Measurements from ENCODE around the gene SMCO4. TPM values are rescaled to one million over a fixed set of nuclear protein-coding genes. Genes with fewer than 3 reads are reported as not detected.
"Not testable (repeated sequence)": the region's sequence is repeated elsewhere in the genome, so short reads cannot be mapped to it uniquely, and the experiment has no call there.

The SMCO4 gene, protein sequence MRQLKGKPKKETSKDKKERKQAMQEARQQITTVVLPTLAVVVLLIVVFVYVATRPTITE
- total RNA-seq: 1 to 10 TPM; 6.1 to 6.8 TPM

DNA sequence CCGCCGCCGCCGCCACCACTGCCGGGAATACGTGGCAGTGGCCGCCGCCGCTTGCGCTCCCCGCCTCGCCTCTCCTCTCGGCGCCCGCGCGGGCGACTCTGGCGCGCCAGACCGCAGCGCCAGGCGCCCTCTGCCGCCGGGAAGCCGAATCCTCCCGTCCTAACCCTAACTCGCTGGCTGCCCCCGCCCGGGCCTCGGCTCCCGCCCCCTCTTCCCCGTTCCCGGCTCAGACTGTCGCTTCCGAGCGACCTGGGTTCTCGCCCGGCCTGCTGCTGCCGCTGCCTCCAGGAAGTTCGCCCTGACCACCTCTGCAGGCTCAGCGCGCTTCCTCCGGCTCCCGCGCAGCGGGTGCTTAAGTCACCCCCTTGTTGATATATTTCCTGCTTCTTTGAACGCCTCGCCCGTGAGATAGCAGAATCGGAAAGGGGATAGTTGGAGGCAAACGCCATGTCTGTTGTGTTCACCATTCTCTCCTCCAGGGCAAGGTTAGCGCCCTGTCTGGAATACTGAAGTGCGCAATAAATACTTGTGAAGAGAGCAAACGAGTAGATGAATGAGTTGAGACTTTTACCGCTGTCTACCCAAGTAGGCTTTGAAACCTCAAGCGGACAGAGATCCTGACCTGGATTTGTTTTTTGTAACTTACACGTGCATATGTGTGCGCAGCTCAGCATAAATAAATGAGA lies at the start of gene SMCO4:
Gene SMCO4 (minus strand): TSS at position 100 of the 686 bp plus-strand sequence. CDS start 64,202 bp downstream, outside the sequence.
- Mint-ChIP-seq H3K4me3 (peak within 1 kb of the TSS; percentile 85), H3K27ac (no peak within 1 kb of the TSS), H3K9me3 (no peaks in the 10 kb centered on the region), H3K27me3 (peaks cover 34% of the 10 kb centered on the region), H3K4me1 (peaks cover 14% of the 10 kb centered on the region), H3K36me3 (no peaks in the 10 kb centered on the region)
- peak; percentile 76 for DNase-seq

DNA sequence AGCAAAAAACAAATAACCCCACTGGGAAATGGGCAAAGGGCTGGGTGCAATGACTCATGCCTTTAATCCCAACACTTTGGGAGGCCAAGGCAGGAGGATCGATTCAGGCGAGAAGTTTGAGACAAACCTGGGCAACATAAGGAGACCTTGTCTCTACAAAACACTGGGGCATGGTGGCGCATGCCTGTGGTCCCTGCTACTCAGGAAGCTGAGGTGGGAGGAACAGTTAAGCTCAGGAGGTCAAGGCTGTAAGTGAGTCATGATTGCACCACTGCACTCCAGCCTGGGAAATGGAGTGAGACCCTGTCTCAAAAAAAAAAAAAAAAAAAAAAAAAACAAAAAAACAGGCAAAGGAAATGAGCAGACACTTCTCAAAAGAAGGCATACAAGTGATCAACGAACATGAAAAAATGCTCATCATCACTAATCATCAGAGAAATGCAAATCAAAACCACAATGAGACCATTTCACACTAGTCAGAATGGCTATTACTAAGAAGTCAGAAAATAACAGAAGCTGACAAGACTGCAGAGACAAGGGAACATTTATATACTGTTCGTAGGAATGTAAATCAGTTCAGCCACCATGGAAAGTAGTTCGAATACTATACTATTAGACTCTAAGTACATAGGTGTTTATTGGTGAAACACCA lies 48.2 kb upstream of the SMCO4 start:
- no peaks in the 10 kb centered on the region for H3K4me1 Mint-ChIP-seq
- no peaks in the 10 kb centered on the region for H3K9me3 Mint-ChIP-seq
- peaks cover 7% of the 10 kb centered on the region for H3K27me3 Mint-ChIP-seq
- no peak for DNase-seq
- H3K36me3 Mint-ChIP-seq: no peaks in the 10 kb centered on the region
- H3K4me3 Mint-ChIP-seq: no peak overlapping the region
- H3K27ac Mint-ChIP-seq: no peak overlapping the region

DNA sequence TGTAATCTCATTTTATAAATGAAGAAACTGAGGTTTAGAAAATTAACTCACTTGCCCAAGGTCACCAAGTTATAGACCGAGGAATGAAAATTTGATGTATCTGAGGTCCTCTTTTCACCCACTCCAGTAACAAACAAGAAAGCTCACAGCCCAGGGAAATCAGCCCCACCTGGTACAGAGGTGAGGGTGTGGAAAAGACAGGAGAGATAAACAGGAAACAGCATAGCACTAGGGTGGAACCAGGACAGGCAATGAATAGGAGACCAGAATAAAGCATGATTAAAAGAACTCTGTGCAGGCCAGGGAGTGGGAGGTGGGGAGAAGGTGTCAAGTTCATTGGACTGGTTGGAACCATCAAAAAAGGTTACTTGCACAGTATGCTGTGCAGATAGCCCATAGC lies 46.2 kb upstream of the SMCO4 start:
- peaks cover 11% of the 10 kb centered on the region for H3K27me3 Mint-ChIP-seq
- no peak overlapping the region for H3K4me3 Mint-ChIP-seq

DNA sequence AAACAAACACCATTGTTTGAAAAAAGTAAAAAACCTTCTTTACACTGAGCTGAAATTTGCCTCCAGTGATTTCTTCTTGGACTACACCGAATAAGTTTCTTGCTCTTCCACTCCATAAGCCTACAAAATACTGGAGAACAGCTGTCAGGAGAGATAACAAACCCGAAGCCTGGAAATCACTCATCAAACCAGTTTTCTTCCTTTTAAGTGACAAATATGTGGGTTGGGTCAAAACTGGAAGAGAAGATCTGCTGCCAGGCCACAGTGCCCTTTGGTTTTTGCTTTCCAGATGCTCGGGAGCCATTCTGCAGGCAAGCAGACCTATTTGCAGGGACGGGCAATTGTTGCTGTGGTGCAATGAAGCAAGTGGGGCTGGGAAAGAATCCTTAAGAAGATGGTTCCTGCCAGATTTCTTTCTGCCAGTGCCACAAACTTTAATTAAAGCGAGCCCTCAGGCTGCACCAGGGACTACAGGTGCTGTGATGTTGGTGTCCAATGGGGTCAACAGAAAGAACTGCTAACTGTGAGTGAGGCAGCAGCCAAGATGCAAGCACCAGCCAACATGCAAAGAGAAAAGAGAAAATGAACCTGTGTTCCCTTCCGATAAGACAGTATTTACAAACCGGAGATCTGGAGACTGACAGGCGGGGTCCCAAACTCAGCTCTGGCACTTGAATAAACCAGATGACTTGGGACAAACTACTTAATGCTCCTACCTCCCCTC lies 44.8 kb upstream of the SMCO4 start:
- H3K4me3 Mint-ChIP-seq: no peak overlapping the region
- H3K36me3 Mint-ChIP-seq: peaks cover 1% of the 10 kb centered on the region
- H3K9me3 Mint-ChIP-seq: no peaks in the 10 kb centered on the region

More for the DNA sequence above, 46.2 kb upstream of the SMCO4 start:
- H3K9me3 Mint-ChIP-seq: no peaks in the 10 kb centered on the region
- H3K4me1 Mint-ChIP-seq: no peaks in the 10 kb centered on the region
- no peak for DNase-seq
- no peak overlapping the region for H3K27ac Mint-ChIP-seq
- no peaks in the 10 kb centered on the region for H3K36me3 Mint-ChIP-seq

DNA sequence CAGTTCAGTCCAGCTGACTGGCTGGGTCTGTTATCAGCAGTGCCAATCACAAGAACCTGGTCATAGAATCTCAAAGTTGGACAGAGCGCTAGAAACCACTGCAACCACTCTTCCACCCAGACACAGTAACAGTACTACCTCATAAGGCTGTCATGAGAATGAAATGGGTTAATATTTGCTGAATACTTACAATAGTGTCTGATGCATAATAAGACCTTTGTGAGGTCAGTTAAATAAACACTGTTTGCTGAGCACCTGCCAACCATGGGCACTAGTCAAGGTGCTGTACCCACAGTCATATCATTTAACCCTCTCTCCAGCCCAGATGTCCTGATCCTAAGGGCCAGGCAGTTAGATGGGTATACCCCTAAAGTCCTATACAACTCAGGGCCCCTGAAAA lies 44.2 kb upstream of the SMCO4 start:
- H3K4me1 Mint-ChIP-seq, H3K9me3 Mint-ChIP-seq, H3K36me3 Mint-ChIP-seq, DNase-seq, H3K4me3 Mint-ChIP-seq, H3K27ac Mint-ChIP-seq: not testable (repeated sequence)
- H3K27me3 Mint-ChIP-seq: peaks cover 16% of the 10 kb centered on the region

More for the DNA sequence above, 44.8 kb upstream of the SMCO4 start:
- Mint-ChIP-seq H3K4me1 (no peaks in the 10 kb centered on the region), H3K27ac (no peak overlapping the region), H3K27me3 (peaks cover 16% of the 10 kb centered on the region)
- DNase-seq: no peak

DNA sequence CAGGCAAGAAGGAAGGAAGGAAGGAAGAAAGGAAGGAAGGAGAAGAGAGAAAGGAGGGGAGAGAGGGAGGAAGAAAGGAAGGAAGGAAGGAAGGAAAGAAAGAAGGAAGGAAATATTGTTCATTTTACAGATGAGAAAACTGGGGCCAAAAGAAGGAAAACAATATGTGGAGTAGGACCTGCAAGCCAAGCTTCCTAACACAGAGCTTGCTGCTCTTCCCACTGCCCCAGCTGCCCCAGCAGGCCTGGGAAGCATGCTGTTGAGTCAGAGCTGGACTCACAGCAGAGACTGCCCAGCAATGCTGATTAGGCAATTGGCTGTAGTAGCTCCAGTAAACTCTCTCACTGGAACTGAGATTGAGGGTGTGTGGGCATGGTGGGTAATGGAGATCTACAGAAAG lies 42.6 kb upstream of the SMCO4 start:
- Mint-ChIP-seq H3K4me1 (no peaks in the 10 kb centered on the region), H3K9me3 (no peaks in the 10 kb centered on the region), H3K36me3 (peaks cover 1% of the 10 kb centered on the region), H3K27me3 (peaks cover 21% of the 10 kb centered on the region), H3K27ac (no peak overlapping the region), H3K4me3 (no peak overlapping the region)
- DNase-seq: no peak

DNA sequence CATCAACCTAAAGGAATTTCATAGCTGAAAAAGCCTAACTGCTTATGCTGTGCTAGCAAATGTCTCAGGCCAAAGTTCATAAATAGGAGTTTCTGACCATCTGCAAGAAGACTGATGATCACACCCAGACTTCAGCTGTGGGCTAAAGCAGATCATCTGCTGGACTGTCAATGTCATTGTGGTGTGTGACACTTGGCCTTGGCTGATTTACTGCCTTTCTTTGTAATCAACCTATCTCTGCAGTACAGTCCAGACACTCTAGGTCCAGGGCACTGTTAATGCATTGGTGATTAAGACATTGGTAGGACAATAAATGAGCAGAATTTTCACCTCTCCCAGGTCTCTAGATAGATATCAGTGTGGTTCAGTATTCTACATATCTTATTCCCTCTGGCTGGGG lies 40.3 kb upstream of the SMCO4 start:
- Mint-ChIP-seq H3K36me3 (peaks cover 1% of the 10 kb centered on the region), H3K4me3 (no peak overlapping the region), H3K27me3 (peaks cover 18% of the 10 kb centered on the region), H3K9me3 (no peaks in the 10 kb centered on the region), H3K4me1 (no peaks in the 10 kb centered on the region), H3K27ac (no peak overlapping the region)
- no peak for DNase-seq

DNA sequence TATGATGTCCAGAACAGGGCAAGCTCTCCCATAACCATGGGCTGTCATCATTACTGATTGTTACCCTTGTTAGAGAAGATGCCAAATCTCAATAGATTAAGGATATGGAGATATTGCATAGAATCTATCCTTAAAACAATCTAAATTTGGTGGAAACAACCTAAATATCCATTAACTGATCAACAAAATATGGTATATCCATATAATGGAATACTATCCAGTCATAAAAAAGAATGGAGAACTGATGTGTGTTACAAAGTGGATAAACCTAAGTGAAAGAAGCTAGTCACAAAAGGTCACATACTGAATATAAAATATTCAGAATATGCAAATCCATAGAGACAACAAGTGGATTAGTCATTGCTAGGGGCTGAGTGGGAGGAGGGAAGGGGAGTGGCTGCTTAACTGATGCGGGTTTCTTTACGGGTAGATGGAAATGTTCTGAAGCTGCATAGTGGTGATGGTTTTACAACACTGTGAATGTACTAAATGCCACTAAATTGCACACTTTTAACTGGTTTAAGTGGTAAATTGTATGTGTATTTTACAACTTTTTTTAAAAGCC lies 36.1 kb upstream of the SMCO4 start:
- Mint-ChIP-seq H3K27me3 (peaks cover 14% of the 10 kb centered on the region), H3K9me3 (no peaks in the 10 kb centered on the region), H3K27ac (no peak overlapping the region), H3K4me3 (no peak overlapping the region), H3K4me1 (no peaks in the 10 kb centered on the region), H3K36me3 (peaks cover 1% of the 10 kb centered on the region)
- no peak for DNase-seq

DNA sequence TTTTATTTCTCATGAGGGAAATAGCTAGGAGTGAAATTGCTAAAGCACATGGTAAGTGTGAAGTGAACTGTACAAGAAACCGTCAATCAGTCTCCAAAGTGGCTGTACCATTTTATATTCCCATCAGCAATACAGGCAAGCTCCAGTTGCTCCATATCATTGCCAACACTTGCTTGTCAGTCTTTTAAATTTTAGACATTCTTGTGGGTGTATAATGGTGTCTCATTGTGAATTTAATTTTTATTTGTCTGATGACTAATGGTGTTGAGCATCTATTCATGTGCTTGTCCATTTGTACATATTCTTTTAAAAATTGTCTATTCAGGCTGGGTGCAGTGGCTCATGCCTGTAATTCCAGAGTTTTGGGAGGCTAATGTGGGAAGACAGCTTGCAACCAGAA lies 34.1 kb upstream of the SMCO4 start:
- no peak overlapping the region for H3K27ac Mint-ChIP-seq
- no peaks in the 10 kb centered on the region for H3K9me3 Mint-ChIP-seq
- no peak overlapping the region for H3K4me3 Mint-ChIP-seq
- H3K27me3 Mint-ChIP-seq: peaks cover 9% of the 10 kb centered on the region
- no peak for DNase-seq
- H3K36me3 Mint-ChIP-seq: no peaks in the 10 kb centered on the region
- no peaks in the 10 kb centered on the region for H3K4me1 Mint-ChIP-seq

DNA sequence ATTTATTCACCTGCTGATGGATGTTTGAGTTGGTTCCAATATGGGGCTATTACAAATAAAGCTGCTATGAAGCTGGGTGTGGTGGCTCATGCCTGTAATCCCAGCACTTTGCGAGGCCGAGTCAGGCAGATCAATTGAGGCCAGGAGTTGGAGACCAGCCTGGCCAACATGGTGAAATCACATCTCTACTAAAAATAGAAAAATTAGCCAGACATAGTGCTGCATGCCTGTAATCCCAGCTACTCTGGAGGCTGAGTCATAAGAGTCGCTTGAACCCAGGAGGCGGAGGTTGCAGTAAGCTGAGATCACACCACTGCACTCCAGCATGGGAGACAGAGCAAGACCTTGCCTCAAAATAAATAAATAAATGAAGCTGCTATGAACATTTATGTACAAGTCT lies 33.7 kb upstream of the SMCO4 start:
- H3K9me3 Mint-ChIP-seq, H3K27me3 Mint-ChIP-seq, H3K36me3 Mint-ChIP-seq, H3K4me1 Mint-ChIP-seq, DNase-seq, H3K27ac Mint-ChIP-seq, H3K4me3 Mint-ChIP-seq: not testable (repeated sequence)

DNA sequence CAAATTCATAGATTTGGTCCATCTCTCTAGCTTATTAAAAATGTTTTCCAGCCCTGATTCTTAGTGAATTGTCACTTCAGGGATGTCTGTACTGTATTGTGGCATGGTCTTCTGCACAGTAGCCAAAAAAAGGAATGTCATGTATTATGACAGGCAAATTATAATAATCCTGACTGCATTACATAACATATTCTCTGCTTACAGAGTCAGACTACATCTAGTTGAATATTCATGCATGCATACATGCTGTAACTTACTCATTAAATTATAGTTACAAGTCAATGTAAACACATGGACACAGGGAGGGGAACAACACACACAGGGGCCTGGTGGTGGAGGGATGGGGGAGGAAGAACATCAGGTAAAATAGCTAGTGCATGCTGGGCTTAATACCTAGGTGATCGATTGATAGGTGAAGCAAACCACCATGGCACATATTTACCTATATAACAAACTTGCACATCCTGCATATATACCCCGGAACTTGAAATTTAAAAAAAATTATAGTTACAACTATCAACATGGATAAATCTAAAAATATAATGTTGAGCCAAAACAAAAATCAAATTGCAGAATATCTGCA lies 31.5 kb upstream of the SMCO4 start:
- Mint-ChIP-seq H3K27ac (no peak overlapping the region), H3K4me3 (no peak overlapping the region), H3K27me3 (peaks cover 4% of the 10 kb centered on the region), H3K9me3 (no peaks in the 10 kb centered on the region), H3K36me3 (no peaks in the 10 kb centered on the region), H3K4me1 (no peaks in the 10 kb centered on the region)
- no peak for DNase-seq

DNA sequence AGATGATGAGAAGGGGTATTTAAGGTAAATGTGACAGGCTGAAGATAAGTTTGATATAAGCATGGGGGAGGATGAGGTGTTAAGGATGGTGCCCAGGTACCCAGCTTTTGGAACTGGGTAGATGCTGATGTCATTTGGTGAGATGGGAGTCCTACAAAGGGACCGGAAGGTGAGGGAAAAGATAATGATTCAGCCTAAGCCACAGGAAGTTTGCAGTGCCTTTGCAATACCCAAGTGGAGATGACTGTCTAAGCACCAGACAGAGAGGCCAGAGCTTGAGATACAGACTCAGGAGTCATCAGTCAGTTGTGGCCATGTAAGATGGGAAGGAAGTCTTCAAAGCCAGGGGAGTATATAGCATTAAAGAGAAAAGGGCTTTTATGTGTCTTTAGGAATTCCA lies 30.0 kb upstream of the SMCO4 start:
- H3K9me3 Mint-ChIP-seq: no peaks in the 10 kb centered on the region
- no peak overlapping the region for H3K4me3 Mint-ChIP-seq
- no peaks in the 10 kb centered on the region for H3K36me3 Mint-ChIP-seq
- H3K4me1 Mint-ChIP-seq: no peaks in the 10 kb centered on the region
- H3K27ac Mint-ChIP-seq: no peak overlapping the region
- H3K27me3 Mint-ChIP-seq: peaks cover 4% of the 10 kb centered on the region
- DNase-seq: no peak

DNA sequence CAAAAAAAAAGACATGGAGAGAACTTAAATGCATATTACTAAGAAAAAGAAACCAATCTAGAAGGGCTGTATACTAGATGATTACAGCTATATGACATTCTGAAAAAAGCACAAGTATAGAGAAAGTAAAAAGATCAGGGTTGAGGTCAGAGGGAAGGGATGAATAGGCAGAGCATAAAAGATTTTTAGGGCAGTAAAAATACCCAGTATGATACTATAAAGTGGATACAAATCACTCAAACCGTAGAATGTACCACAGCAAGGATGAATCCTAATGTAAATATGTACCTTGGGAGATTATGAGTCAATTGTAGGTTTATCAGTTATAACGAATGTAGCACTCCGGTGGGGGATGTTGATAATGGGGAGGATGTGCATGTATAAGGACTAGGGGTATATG lies 29.4 kb upstream of the SMCO4 start:
- Mint-ChIP-seq H3K36me3 (no peaks in the 10 kb centered on the region), H3K4me1 (no peaks in the 10 kb centered on the region), H3K4me3 (no peak overlapping the region), H3K9me3 (no peaks in the 10 kb centered on the region), H3K27me3 (peaks cover 4% of the 10 kb centered on the region), H3K27ac (no peak overlapping the region)
- DNase-seq: no peak

DNA sequence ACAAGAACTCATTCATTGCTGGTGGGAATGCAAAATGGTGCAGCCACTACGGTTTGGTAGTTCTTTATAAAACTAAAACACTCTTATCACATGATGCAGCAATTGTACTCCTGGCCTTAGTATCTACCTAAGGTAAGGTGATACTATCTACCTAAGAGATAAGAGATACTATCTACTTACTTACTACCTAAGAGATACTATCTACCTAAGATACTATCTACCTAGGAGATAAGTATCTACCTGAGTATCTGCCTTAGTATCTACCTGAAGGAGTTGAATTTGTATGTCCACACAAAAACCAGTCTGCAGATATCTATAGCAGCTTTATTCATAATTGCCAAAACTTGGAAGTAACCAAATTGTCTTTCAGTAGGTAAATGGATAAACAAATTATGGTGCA lies 29.0 kb upstream of the SMCO4 start:
- Mint-ChIP-seq H3K9me3 (no peaks in the 10 kb centered on the region), H3K36me3 (no peaks in the 10 kb centered on the region), H3K4me1 (no peaks in the 10 kb centered on the region), H3K27ac (no peak overlapping the region), H3K27me3 (peaks cover 4% of the 10 kb centered on the region), H3K4me3 (no peak overlapping the region)
- DNase-seq: no peak

DNA sequence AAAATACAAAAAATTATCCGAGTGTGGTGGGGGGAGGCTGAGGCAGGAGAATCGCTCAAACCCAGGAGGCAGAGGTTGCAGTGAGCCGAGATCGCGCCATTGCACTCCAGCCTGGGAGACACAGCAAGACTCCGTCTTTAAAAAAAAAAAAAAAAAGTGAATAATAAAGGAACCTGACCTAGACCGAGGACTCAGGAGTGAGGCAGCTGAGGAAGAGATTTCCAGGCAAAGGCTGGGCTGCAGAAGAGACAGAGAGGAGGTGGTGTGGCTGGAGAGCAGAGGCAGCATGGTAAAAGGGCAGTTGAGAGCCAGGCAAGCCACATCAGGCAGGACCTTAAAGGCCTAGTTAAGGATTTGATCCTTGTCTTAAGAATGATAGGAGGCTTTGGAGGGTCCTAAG lies 28.4 kb upstream of the SMCO4 start:
- no peaks in the 10 kb centered on the region for H3K9me3 Mint-ChIP-seq
- H3K36me3 Mint-ChIP-seq: no peaks in the 10 kb centered on the region
- no peak overlapping the region for H3K27ac Mint-ChIP-seq
- H3K4me1 Mint-ChIP-seq: no peaks in the 10 kb centered on the region
- no peak for DNase-seq
- peaks cover 4% of the 10 kb centered on the region for H3K27me3 Mint-ChIP-seq
- no peak overlapping the region for H3K4me3 Mint-ChIP-seq

Data from activated naive CD8-positive, alpha-beta T cell treated with anti-CD3 and anti-CD28 coated beads for 36 hours (primary cell).